Activated CD8-positive, alpha-beta T cell treated with anti-CD3 and anti-CD28 coated beads, Interleukin-2, amount 10 ng/mL, durations not matched to agents 7 days and 5 days (primary cell): ENCODE measurements around the gene MVK. TPM values are rescaled to one million over a fixed set of nuclear protein-coding genes. Genes with fewer than 3 reads are reported as not detected.

Source experiments
- ATAC-seq: fragments of 150-1000 bp; cut with Tn5 transposase; one replicate; pipeline ENCODE4 v1.10.0; 2021; ENCODE audit warnings: moderate library complexity
- CTCF ChIA-PET: fragments of 350-600 bp; sonication (Branson Sonifier 250); formaldehyde crosslinking; loops from one replicate; lab custom pipeline; 2021; ENCODE audit warnings: antibody characterized with exemption; lab: Charles Lee
- POLR2A ChIA-PET: fragments of 350-600 bp; sonication (Branson Sonifier 250); formaldehyde crosslinking; loops from one replicate; lab custom pipeline; 2021; ENCODE audit warnings: antibody characterized with exemption; lab: Charles Lee
- DNase-seq: peaks from one replicate; pipeline ENCODE4 v3.0.0-alpha.2; 2020
- H3K27ac Mint-ChIP-seq: one replicate; pipeline ENCODE4 v1.8.0; 2021; ENCODE audit warnings: mild to moderate bottlenecking, mixed read lengths
- H3K27me3 Mint-ChIP-seq: one replicate; pipeline ENCODE4 v1.8.0; 2021; ENCODE audit warnings: low read depth, mixed read lengths
- H3K36me3 Mint-ChIP-seq: one replicate; pipeline ENCODE4 v1.8.0; 2021; ENCODE audit warnings: low read depth, mixed read lengths
- H3K4me1 Mint-ChIP-seq: one replicate; pipeline ENCODE4 v1.8.0; 2021; ENCODE audit warnings: low read depth, mixed read lengths
- H3K4me3 Mint-ChIP-seq: one replicate; pipeline ENCODE4 v1.8.0; 2021; ENCODE audit warnings: mild to moderate bottlenecking, mixed read lengths
- H3K9me3 Mint-ChIP-seq: one replicate; pipeline ENCODE4 v1.8.0; 2022; ENCODE audit warnings: mixed read lengths; ENCODE audit not compliant: insufficient read depth
- total RNA-seq, 2 experiments: library from RNA; stranded (reverse); gene quantifications; one replicate each; pipeline ENCODE4 v1.2.3, GENCODE V29; 2021

Gene MVK
- total RNA-seq, 2 experiments from 2014 or later: 25.0 to 28.5 TPM

DNA sequence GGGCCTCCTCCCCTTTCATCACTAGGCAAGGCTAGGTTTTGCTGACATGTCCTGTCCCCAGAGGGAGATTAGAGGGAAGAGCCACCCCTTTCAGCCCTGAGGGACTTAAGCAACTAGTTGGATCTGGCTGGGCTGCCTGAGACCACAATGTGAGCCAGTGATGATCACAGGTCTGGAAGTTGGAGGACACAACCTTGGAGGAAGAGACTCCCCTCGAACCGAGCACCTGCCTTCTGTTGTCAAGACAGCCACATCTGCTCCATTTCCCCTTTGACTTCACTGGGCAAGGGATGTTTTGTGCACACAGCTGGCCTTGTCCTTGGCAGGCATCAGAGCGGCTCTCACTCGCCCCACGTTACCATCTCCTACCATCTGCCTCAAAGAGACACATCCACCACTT is 31.4 kb downstream of the MVK start:
- H3K4me3 Mint-ChIP-seq: no peak overlapping the region
- no peak for DNase-seq
- H3K27me3 Mint-ChIP-seq: peaks cover 21% of the 10 kb centered on the region
- H3K36me3 Mint-ChIP-seq: no peaks in the 10 kb centered on the region
- POLR2A ChIA-PET: no interaction called here
- H3K27ac Mint-ChIP-seq: no peak overlapping the region
- CTCF ChIA-PET: interaction anchor here (1.0 to 1.2 kb wide), 2 partner anchors 10 to 170 kb away, joined by 3 read pairs; no protein-coding TSS in a partner anchor
- no peak for ATAC-seq
- H3K4me1 Mint-ChIP-seq: peaks cover 8% of the 10 kb centered on the region
- no peaks in the 10 kb centered on the region for H3K9me3 Mint-ChIP-seq

DNA sequence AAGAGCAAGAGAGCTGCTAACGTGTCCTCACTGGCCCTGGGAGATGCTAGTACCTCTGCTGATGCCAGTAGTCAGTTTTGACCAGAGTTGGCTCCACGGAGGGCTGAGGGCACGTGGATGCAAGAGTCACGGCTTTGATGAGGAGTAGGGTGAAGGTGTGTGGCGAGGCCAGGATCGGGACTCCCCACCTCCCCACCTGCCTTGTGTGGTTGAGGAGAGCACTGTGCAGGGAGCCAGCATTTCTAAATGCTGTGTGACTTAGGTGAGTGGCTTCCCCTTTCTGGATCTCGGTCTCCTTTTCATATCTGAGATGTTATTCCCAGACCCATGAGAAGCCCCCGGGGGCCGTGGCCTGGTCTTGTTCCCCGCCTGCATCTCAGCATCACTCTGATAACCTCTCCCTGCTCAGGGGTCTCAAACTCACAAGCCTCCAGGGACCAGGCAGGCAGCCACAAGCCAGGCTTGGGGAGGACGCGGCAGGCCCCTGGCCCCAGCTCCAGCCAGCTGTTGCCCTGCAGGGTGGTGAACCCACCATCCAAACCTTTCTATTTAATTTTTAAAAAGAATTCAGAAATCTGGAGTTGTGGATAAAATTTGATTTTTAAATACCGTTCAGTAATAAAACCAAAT is 32.1 kb downstream of the MVK start:
- Mint-ChIP-seq H3K27me3 (peaks cover 21% of the 10 kb centered on the region), H3K9me3 (no peaks in the 10 kb centered on the region), H3K4me1 (peaks cover 8% of the 10 kb centered on the region), H3K4me3 (no peak overlapping the region), H3K36me3 (no peaks in the 10 kb centered on the region), H3K27ac (no peak overlapping the region)
- ATAC-seq: no peak
- CTCF ChIA-PET: interaction anchor here (1.2 to 5.9 kb wide), 2 partner anchors 8 to 11 kb away, joined by 3 to 21 read pairs; no protein-coding TSS in a partner anchor
- no peak for DNase-seq
- POLR2A ChIA-PET: no interaction called here

DNA sequence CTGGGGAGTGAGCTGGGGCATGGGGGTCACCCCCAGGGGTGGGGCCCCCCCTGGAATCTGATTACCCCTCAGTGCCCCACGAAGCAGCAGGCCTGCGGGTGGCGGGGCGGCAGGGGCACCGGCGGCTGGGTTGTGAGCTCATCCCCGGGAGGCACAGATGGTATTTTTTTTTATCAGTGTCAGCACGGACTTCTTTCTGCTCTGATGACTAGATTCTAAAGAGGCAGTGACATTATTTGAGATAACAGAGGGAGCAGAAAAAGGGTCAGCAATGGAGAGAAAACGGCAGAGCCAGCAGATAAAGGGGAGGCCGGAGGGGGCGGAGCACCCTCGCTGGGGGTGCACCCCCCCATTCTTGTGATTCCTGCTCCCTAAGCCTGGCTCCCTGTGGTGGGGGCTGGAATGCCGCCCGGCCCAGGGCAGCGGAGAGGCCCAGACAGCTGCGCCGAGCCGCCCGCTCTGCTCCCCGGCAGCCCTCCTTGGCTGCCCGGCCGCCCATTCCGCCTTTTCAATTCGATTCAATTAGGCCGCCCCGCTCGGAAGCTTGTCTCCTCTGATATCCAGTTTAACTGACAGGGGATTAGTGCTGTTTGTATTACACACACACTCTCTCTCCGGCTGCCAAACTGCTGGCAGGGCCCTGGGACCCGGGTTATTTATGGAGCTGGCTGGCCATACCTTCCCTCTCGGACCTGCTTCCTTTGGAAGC is 32.9 kb downstream of the MVK start:
- H3K9me3 Mint-ChIP-seq: no peaks in the 10 kb centered on the region
- ChIA-PET CTCF (interaction anchor here (5.9 kb wide), 1 partner anchor 9 kb away, joined by 21 read pairs; no protein-coding TSS in a partner anchor), POLR2A (no interaction called here)
- H3K4me1 Mint-ChIP-seq: peaks cover 8% of the 10 kb centered on the region
- no peak overlapping the region for H3K4me3 Mint-ChIP-seq
- H3K27me3 Mint-ChIP-seq: peaks cover 21% of the 10 kb centered on the region
- ATAC-seq (no peak), DNase-seq (no peak)
- no peak overlapping the region for H3K27ac Mint-ChIP-seq
- no peaks in the 10 kb centered on the region for H3K36me3 Mint-ChIP-seq

DNA sequence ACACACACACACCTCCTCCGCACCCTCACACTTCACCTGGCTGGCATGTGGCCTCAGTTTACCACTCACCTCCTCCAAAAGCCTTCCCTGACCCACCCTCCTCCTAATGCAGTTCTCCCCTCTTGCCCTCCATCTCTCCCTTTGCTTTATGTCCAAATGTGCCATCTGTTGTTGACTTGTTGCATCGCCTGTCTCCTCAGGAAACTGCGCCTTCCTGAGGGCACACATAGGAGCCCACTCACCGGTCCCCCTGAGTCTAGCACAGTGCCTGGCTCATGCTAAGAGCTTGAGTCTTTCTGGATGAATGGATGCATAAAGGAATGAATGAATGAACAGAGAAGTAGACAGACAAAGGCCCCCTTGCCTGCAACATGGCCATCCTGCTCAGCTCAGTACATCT is 34.0 kb downstream of the MVK start:
- Mint-ChIP-seq H3K4me3 (no peak overlapping the region), H3K36me3 (no peaks in the 10 kb centered on the region), H3K27me3 (peaks cover 21% of the 10 kb centered on the region), H3K27ac (no peak overlapping the region), H3K9me3 (no peaks in the 10 kb centered on the region), H3K4me1 (peaks cover 8% of the 10 kb centered on the region)
- ATAC-seq (no peak), DNase-seq (no peak)
- CTCF ChIA-PET: interaction anchor here (5.9 kb wide), 1 partner anchor 10 kb away, joined by 21 read pairs; no protein-coding TSS in a partner anchor
- POLR2A ChIA-PET: no interaction called here

DNA sequence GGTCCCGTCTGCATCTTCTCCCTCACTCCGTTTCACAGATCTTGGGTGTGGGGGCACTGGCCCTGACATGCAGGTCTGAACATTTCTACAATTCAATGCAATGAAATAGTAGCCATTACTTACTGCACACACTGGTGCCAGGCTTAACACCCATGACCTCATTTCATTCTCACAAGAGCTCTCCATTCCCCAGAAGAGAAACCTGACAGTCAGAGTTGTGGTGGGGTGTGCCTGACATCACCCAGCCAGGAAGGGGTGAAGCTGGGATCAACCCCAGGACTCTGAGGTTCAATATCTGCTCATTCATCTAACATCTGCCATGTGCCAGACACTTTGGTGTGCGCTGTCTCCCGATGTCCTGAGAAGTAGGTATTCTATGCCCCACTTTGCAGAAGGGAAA is 34.7 kb downstream of the MVK start:
- Mint-ChIP-seq H3K4me3 (no peak overlapping the region), H3K4me1 (peaks cover 8% of the 10 kb centered on the region), H3K36me3 (no peaks in the 10 kb centered on the region), H3K27ac (no peak overlapping the region), H3K27me3 (peaks cover 21% of the 10 kb centered on the region), H3K9me3 (no peaks in the 10 kb centered on the region)
- ChIA-PET POLR2A (no interaction called here), CTCF (interaction anchor here (5.9 kb wide), 1 partner anchor 11 kb away, joined by 21 read pairs; no protein-coding TSS in a partner anchor)
- ATAC-seq: no peak
- DNase-seq: no peak

DNA sequence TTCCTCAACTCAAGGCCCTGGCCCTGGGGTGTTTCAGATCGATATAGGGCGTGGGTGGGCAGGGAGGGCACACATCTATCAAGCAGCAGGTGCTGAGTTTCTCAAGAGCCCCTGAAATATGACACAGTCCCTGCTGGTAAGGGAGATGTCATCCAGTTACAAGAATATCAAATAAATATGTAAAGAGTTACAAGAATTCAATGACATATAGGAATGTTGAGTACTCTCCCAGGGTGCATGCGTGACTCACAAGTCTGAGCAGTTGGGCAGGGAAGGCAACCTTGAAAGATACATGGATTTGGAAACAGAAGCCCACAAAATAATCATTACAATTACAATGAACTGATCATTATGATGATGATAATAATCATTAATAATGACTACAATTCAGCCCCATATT is 35.2 kb downstream of the MVK start:
- CTCF ChIA-PET: interaction anchor here (5.9 kb wide), 1 partner anchor 11 kb away, joined by 21 read pairs; no protein-coding TSS in a partner anchor
- DNase-seq (no peak), ATAC-seq (no peak)
- Mint-ChIP-seq H3K4me1 (peaks cover 6% of the 10 kb centered on the region), H3K9me3 (no peaks in the 10 kb centered on the region), H3K27ac (no peak overlapping the region), H3K27me3 (peaks cover 21% of the 10 kb centered on the region), H3K4me3 (no peak overlapping the region), H3K36me3 (no peaks in the 10 kb centered on the region)
- POLR2A ChIA-PET: no interaction called here

DNA sequence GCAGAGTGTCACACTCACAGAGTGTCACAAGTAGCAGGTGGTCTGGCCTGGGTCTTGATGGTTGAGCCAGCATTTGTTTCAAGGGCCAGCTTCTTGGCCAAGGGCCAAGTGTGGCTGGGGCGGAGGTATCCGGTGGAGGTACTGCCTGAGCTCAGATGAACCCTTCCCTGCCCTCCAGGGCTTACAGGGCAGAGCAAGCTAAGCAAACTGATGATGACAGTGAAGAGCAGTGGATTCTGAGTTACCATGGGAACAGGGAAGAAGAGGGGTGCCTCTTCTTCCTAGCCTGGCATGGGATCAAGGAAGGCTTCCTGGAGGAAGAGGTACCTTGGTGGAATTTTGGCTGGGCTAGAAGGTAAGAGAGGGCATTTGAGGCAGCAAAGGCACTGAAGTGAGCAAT is 35.7 kb downstream of the MVK start:
- Mint-ChIP-seq H3K4me3 (no peak overlapping the region), H3K9me3 (no peaks in the 10 kb centered on the region), H3K27me3 (peaks cover 21% of the 10 kb centered on the region), H3K4me1 (peaks cover under 1% of the 10 kb centered on the region), H3K36me3 (no peaks in the 10 kb centered on the region), H3K27ac (no peak overlapping the region)
- ChIA-PET POLR2A (no interaction called here), CTCF (interaction anchor here (5.9 kb wide), 1 partner anchor 12 kb away, joined by 21 read pairs; no protein-coding TSS in a partner anchor)
- DNase-seq (no peak), ATAC-seq (no peak)

DNA sequence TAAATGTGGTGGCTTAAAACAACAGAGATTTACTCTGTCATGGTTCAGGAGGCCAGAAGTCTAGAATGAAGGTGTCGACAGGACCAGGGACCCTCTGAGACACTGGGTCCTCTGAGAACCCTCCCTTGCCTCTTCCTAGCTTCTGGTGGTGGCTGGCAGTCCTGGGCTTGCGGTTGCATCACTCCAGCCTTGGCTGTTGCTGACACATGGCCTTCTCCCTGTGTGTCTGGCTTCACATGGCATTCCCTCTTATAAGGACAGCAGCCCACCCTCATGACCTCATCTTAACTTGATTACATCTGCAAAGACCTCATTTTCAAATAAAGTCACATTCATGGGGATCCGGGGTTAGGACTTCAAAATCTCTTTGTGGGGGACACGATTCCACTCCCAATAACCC is 36.9 kb downstream of the MVK start:
- no peak for DNase-seq
- Mint-ChIP-seq H3K27ac (no peak overlapping the region), H3K9me3 (no peaks in the 10 kb centered on the region), H3K4me1 (no peaks in the 10 kb centered on the region), H3K4me3 (no peak overlapping the region), H3K27me3 (peaks cover 15% of the 10 kb centered on the region), H3K36me3 (no peaks in the 10 kb centered on the region)
- ChIA-PET POLR2A (no interaction called here), CTCF (interaction anchor here (1.6 to 5.9 kb wide), 2 partner anchors 13 to 235 kb away, joined by 3 to 21 read pairs; no protein-coding TSS in a partner anchor)
- no peak for ATAC-seq

DNA sequence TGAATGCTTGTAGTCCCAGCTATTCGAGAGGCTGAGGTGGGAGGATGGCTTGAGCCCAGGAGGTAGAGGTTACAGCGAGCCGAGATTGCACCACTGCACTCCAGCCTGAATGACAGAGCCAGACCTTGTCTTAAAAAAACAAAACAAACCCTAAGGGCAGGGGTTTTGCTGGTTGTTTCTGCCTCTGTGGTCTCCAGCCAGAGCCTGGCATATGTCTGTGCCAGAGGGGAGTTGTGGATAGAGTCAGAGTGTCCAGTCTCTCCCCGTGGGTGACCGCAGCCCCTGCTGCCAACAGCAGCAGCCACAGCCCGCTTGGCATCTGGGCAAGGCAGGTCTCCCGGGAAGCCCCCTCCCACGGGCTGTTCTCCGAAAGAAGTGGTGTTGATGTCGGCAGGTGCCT is 37.6 kb downstream of the MVK start:
- CTCF ChIA-PET: interaction anchor here (1.5 to 5.9 kb wide), 3 partner anchors 14 to 234 kb away, joined by 3 to 21 read pairs (median 4); no protein-coding TSS in a partner anchor
- Mint-ChIP-seq H3K4me3 (no peak overlapping the region), H3K27ac (no peak overlapping the region), H3K9me3 (no peaks in the 10 kb centered on the region), H3K36me3 (no peaks in the 10 kb centered on the region), H3K4me1 (no peaks in the 10 kb centered on the region), H3K27me3 (peaks cover 15% of the 10 kb centered on the region)
- POLR2A ChIA-PET: no interaction called here
- DNase-seq: no peak
- ATAC-seq: no peak

DNA sequence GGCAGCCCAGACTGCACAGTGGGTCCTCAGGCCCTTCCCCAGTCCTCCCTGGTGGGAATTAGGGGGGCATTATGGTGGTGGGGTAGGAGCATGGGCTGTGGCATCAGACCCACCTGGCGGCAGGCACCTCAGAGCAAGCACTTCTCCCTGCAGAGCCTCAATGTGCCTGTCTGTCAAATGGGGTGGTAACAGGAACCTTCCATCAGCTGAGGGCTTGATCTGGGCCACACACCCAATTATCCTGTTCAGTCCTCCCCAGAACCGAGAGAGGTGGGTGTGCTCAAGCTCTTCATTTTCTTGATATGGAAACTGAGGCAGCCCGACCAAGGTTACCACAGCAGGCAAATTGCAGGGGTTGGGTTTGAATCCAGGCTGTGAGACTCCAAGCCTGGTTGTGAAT is 38.4 kb downstream of the MVK start:
- Mint-ChIP-seq H3K27me3 (peaks cover 17% of the 10 kb centered on the region), H3K36me3 (no peaks in the 10 kb centered on the region), H3K4me3 (no peak overlapping the region), H3K27ac (no peak overlapping the region), H3K4me1 (no peaks in the 10 kb centered on the region), H3K9me3 (no peaks in the 10 kb centered on the region)
- CTCF ChIA-PET: interaction anchor here (1.0 to 1.5 kb wide), 2 partner anchors 14 to 93 kb away, joined by 4 to 5 read pairs; no protein-coding TSS in a partner anchor
- POLR2A ChIA-PET: no interaction called here
- DNase-seq: no peak
- no peak for ATAC-seq

DNA sequence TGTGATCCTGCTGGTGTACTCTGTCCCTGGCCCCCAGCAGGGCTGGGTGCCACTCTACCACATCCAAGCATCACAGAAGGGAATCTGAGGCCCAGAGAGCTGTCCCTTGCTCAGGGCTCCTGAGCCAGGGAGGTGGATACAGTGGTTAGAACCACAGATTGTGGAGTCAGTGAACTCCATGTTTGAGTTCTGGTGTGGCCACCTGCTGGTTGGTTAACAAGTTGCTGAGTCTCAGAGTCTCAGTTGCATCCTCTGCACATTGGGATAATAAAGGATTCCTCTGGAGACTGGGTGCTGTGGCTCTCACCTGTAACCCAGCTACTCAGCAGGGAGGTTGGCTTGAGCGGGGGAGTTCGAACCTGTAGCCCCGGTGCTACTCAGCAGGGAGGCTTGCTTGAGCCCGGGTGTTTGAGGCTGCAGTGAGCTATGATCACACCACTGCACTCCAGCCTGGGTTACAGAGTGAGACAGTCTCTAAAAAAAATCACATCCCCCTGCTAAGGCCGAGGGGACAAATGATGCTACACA is 39.4 kb downstream of the MVK start:
- no peaks in the 10 kb centered on the region for H3K36me3 Mint-ChIP-seq
- ChIA-PET CTCF (interaction anchor here (0.9 kb wide), 1 partner anchor 180 kb away, joined by 3 read pairs; no protein-coding TSS in a partner anchor), POLR2A (no interaction called here)
- no peaks in the 10 kb centered on the region for H3K9me3 Mint-ChIP-seq
- no peaks in the 10 kb centered on the region for H3K4me1 Mint-ChIP-seq
- peak; percentile 25 for DNase-seq
- H3K4me3 Mint-ChIP-seq: no peak overlapping the region
- H3K27me3 Mint-ChIP-seq: peaks cover 11% of the 10 kb centered on the region
- H3K27ac Mint-ChIP-seq: no peak overlapping the region
- no peak for ATAC-seq
